Loucy (cell line): Measurements from ENCODE around the gene ID3.

Experiments
- EZH2phosphoT487 ChIP-seq: fragments of 200-600 bp; IDR thresholded peaks from 2 replicates; pipeline ENCODE4 v1.6.1; 2018; ENCODE audit warnings: antibody characterized with exemption, mild to moderate bottlenecking, moderate library complexity, borderline replicate concordance
- TF ChIP-seq, protein P1 (sequence below): fragments of 200-600 bp; sonication (generic); conservative IDR thresholded peaks from 2 replicates; pipeline ENCODE4 v1.5.1; 2014; ENCODE audit warnings: mild to moderate bottlenecking, antibody characterized with exemption, low read length

DNA sequence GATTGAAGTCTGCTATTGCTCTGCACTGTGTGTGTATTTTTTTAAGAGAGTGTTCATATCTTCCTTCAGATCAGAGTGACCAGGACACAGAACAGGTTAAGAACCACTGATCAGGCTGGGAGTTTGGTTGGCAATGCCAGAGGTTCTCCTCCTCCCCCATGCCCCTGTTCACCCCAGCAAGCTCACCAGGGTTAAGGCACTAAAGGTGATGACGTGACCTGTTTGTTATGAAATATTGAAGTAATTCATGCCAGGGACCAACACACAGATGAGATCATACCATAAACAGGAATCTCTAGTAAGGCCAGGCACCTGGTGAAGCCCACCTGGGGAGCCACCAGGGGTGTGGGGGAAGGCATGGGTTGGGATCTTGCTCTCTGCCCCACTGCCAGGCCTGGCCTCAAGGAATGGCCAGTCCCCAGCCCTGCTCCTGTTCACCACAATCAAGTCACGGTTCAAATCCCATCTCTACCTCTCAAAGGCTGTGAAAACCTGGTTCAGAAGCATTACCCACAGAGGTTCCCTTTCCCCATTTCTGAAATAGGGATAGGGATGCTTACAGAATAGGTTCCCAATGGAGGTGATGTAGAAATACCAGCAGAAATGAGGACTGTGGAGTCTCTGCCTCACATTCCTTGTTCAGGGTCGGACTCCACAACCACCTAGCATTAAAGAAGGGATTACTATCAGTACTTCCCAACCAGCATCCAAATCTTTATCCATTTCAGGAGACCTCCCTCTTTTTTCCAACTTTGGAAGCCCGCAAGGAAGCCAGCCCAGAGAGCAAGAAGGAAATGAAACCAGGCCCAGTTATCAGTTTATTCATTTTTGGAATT lies 2.4 kb downstream of the ID3 start:
- TF ChIP-seq, protein P1, sequence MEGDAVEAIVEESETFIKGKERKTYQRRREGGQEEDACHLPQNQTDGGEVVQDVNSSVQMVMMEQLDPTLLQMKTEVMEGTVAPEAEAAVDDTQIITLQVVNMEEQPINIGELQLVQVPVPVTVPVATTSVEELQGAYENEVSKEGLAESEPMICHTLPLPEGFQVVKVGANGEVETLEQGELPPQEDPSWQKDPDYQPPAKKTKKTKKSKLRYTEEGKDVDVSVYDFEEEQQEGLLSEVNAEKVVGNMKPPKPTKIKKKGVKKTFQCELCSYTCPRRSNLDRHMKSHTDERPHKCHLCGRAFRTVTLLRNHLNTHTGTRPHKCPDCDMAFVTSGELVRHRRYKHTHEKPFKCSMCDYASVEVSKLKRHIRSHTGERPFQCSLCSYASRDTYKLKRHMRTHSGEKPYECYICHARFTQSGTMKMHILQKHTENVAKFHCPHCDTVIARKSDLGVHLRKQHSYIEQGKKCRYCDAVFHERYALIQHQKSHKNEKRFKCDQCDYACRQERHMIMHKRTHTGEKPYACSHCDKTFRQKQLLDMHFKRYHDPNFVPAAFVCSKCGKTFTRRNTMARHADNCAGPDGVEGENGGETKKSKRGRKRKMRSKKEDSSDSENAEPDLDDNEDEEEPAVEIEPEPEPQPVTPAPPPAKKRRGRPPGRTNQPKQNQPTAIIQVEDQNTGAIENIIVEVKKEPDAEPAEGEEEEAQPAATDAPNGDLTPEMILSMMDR = no peak
- TF ChIP-seq EZH2phosphoT487 = no peak
